ENCODE data around the gene TOM1L1.

DNA sequence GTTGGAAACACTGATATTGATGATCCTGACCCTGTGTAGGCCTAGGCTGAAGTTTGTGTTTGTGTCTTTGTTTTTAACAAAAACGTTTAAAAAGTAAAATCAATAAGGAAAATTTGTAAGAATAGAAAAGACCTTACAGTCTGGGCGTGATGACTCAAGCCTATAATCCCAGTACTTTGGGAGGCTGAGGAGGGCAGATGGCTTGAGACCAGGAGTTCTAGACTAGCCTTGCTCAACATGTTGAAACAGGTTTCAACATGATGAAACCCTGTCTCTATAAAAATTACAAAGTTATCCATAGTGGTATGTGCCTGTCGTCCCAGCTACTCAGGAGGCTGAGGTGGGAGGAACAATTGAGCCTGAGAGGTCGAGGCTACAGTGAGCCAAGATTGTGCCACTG is 18.3 kb upstream of the TOM1L1 start:
- TF ChIP-seq, protein P1, sequence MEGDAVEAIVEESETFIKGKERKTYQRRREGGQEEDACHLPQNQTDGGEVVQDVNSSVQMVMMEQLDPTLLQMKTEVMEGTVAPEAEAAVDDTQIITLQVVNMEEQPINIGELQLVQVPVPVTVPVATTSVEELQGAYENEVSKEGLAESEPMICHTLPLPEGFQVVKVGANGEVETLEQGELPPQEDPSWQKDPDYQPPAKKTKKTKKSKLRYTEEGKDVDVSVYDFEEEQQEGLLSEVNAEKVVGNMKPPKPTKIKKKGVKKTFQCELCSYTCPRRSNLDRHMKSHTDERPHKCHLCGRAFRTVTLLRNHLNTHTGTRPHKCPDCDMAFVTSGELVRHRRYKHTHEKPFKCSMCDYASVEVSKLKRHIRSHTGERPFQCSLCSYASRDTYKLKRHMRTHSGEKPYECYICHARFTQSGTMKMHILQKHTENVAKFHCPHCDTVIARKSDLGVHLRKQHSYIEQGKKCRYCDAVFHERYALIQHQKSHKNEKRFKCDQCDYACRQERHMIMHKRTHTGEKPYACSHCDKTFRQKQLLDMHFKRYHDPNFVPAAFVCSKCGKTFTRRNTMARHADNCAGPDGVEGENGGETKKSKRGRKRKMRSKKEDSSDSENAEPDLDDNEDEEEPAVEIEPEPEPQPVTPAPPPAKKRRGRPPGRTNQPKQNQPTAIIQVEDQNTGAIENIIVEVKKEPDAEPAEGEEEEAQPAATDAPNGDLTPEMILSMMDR (IDR thresholded peaks at IDR 0.05) = no peak
- no peak for TF ChIP-seq POLR2A (IDR thresholded peaks at IDR 0.05)
